ENCODE results near the gene FGF23.
A peak's percentile ranks its signal among the peaks of the same experiment; 100 is the strongest.
"Not testable (repeated sequence)": the region's sequence is repeated elsewhere in the genome, so short reads cannot be mapped to it uniquely, and the experiment has no call there.

The FGF23 gene

DNA sequence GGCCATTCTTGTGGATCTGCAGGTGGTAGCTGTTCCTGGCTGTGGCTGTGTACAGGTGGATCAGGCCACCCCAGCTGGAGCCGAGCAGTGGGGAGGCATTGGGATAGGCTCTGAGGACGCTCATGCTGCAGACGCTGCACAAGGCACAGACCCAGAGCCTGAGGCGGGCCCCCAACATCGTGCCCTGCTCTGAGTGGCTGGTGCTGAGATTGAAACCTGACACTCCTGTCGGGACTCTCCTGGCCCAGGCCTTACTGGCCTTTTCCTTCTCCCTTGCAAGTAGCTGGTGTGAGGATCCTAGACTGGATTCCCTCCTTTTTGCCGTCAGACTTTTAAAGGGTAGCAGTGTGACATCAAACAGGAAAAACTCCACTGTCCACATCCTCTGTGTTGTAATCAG, at the start of gene FGF23:
TSS of gene FGF23 (minus strand) at position 308 of the 400 bp plus-strand sequence. CDS start at position 178, 130 bp downstream.
- Mint-ChIP-seq H3K4me1 (ENCODE audit: low read depth) (peaks cover 6% of the 10 kb centered on the region), H3K36me3 (ENCODE audit: low read depth) (no peaks in the 10 kb centered on the region), H3K9me3 (no peaks in the 10 kb centered on the region), H3K27ac (no peak within 1 kb of the TSS), H3K27me3 (peaks cover 53% of the 10 kb centered on the region), H3K4me3 (no peak within 1 kb of the TSS)
- intact Hi-C loops (cut with micrococcal nuclease), result no loop called here

GRCh38 chr12:4424422-4424821, 44.9 kb upstream of the FGF23 start:
- intact Hi-C loops (cut with micrococcal nuclease), result loop anchor here (5.0 kb wide), 2 partner anchors 102 to 117 kb away; partner anchors contain the start of gene TIGAR
- Mint-ChIP-seq H3K9me3 (no peaks in the 10 kb centered on the region), H3K4me3 (no peak overlapping the region), H3K27ac (peak overlapping the region; percentile 28), H3K4me1 (ENCODE audit: low read depth) (peaks cover 39% of the 10 kb centered on the region), H3K36me3 (ENCODE audit: low read depth) (no peaks in the 10 kb centered on the region), H3K27me3 (peaks cover 5% of the 10 kb centered on the region)

DNA sequence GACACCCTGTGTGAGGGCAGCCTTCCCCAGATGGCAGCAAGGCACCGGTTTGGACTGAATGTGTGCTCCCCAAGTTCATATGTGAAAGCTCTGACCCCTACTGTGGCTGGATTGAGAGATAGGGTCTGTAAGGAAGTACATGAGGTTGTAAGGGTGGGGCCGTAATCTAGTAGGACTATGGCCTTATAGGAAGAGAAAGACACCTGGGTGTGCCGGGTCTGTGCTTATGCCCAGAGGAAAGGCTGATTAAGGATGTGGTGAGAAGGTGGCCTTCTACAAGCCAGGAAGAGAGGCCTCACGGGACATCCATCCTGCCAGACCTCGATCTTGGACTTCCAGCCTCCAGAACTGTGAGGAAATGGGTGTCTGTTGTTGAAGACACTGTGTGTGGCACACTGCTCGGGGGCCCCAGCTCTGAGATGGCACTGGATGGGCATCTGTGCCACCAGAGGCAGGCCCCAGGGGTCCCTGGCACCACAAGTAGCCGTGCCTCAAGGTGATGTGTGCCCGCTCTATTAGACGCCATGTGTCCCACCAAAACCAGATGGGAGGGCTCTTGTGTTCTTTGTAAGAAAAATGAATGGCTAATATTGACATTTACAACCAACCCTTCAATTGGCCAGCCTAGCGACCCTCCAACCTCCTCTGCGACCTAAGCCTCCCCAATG, 44.1 kb upstream of the FGF23 start:
- H3K4me3 Mint-ChIP-seq, result no peak overlapping the region
- no peaks in the 10 kb centered on the region for H3K36me3 Mint-ChIP-seq (ENCODE audit: low read depth)
- intact Hi-C loops (cut with micrococcal nuclease), result loop anchor here (5.0 kb wide), 2 partner anchors 101 to 116 kb away; partner anchors contain the start of gene TIGAR
- H3K4me1 Mint-ChIP-seq (ENCODE audit: low read depth), result peaks cover 37% of the 10 kb centered on the region
- no peaks in the 10 kb centered on the region for H3K9me3 Mint-ChIP-seq
- peak overlapping the region; percentile 28 for H3K27ac Mint-ChIP-seq
- peaks cover 5% of the 10 kb centered on the region for H3K27me3 Mint-ChIP-seq

GRCh38 chr12:4422985-4423384, 43.5 kb upstream of the FGF23 start:
- H3K27ac Mint-ChIP-seq, result peak overlapping the region; percentile 28
- H3K9me3 Mint-ChIP-seq, result no peaks in the 10 kb centered on the region
- H3K27me3 Mint-ChIP-seq, result peaks cover 5% of the 10 kb centered on the region
- H3K4me3 Mint-ChIP-seq, result no peak overlapping the region
- H3K36me3 Mint-ChIP-seq (ENCODE audit: low read depth), result no peaks in the 10 kb centered on the region
- intact Hi-C loops (cut with micrococcal nuclease), result loop anchor here (5.0 kb wide), 2 partner anchors 101 to 116 kb away; partner anchors contain the start of gene TIGAR
- peaks cover 35% of the 10 kb centered on the region for H3K4me1 Mint-ChIP-seq (ENCODE audit: low read depth)

- Mint-ChIP-seq H3K9me3 (peaks cover under 1% of the 10 kb centered on the region), H3K27ac (no peak overlapping the region), H3K4me3 (no peak overlapping the region), H3K27me3 (peaks cover 14% of the 10 kb centered on the region), H3K4me1 (ENCODE audit: low read depth) (peaks cover 29% of the 10 kb centered on the region), H3K36me3 (ENCODE audit: low read depth) (no peaks in the 10 kb centered on the region)
- intact Hi-C loops (cut with micrococcal nuclease), result loop anchor here (1.0 to 5.0 kb wide), 3 partner anchors 99 to 114 kb away; partner anchors contain the start of gene TIGAR
Observed at GRCh38 chr12:4421590-4422031, 42.1 kb upstream of the FGF23 start.

GRCh38 chr12:4420138-4420670, 40.7 kb upstream of the FGF23 start:
- peaks cover 7% of the 10 kb centered on the region for H3K9me3 Mint-ChIP-seq
- H3K36me3 Mint-ChIP-seq (ENCODE audit: low read depth), result no peaks in the 10 kb centered on the region
- H3K4me1 Mint-ChIP-seq (ENCODE audit: low read depth), result peaks cover 41% of the 10 kb centered on the region
- H3K4me3 Mint-ChIP-seq, result no peak overlapping the region
- intact Hi-C loops (cut with micrococcal nuclease), result loop anchor here (5.0 kb wide), 2 partner anchors 98 to 113 kb away; partner anchors contain the start of gene TIGAR
- no peak overlapping the region for H3K27ac Mint-ChIP-seq
- peaks cover 27% of the 10 kb centered on the region for H3K27me3 Mint-ChIP-seq

- Mint-ChIP-seq H3K27me3 (peaks cover 38% of the 10 kb centered on the region), H3K36me3 (ENCODE audit: low read depth) (no peaks in the 10 kb centered on the region), H3K9me3 (peaks cover 7% of the 10 kb centered on the region), H3K27ac (no peak overlapping the region), H3K4me3 (no peak overlapping the region), H3K4me1 (ENCODE audit: low read depth) (peaks cover 44% of the 10 kb centered on the region)
- intact Hi-C loops (cut with micrococcal nuclease), result no loop called here
Observed at GRCh38 chr12:4418913-4419312, 39.4 kb upstream of the FGF23 start.

DNA sequence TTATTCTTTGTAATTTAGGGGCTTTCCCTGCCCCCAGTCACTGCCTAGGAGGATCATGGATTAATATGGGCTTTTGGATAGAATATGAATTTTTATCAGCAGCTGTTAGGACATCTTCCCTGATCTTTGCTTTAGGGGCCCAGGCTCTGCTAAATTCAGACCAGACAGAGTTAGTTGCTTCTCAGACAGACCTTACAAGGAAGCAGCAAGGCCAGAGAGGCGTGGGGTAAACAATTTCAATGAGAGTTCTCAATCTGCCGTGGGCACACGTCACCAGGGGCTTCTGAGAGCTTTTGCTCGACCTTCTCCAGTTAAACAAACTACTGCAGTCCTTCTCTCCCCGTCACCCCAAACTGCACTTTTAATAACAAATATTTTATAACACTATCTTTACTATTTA, 38.4 kb upstream of the FGF23 start:
- Mint-ChIP-seq H3K27ac (no peak overlapping the region), H3K4me1 (ENCODE audit: low read depth) (peaks cover 35% of the 10 kb centered on the region), H3K36me3 (ENCODE audit: low read depth) (no peaks in the 10 kb centered on the region), H3K27me3 (peaks cover 45% of the 10 kb centered on the region), H3K4me3 (no peak overlapping the region), H3K9me3 (peaks cover 7% of the 10 kb centered on the region)
- intact Hi-C loops (cut with micrococcal nuclease), result no loop called here

DNA sequence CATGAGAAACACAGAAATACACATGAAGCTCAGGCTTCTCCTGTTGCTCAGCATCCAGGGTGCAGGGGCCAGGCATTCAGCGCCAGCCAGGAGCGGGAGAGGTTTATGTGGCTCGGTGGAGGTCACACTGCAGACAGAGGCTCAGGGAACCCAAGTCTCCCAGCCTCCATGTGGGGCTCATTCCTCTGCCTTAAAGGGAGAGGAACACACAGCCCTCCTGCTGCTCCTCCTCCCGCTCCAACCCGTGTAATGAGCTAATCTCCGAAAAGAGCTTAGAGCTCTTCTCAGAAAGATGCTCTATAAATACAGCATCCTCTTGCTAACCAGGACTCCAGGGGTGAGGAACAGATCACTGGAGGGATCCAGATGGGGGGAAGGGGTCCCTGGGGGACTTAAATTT, 37.9 kb upstream of the FGF23 start:
- Mint-ChIP-seq H3K4me1 (ENCODE audit: low read depth) (peaks cover 31% of the 10 kb centered on the region), H3K36me3 (ENCODE audit: low read depth) (no peaks in the 10 kb centered on the region), H3K9me3 (peaks cover 7% of the 10 kb centered on the region), H3K27ac (no peak overlapping the region), H3K4me3 (no peak overlapping the region), H3K27me3 (peaks cover 45% of the 10 kb centered on the region)
- intact Hi-C loops (cut with micrococcal nuclease), result no loop called here

DNA sequence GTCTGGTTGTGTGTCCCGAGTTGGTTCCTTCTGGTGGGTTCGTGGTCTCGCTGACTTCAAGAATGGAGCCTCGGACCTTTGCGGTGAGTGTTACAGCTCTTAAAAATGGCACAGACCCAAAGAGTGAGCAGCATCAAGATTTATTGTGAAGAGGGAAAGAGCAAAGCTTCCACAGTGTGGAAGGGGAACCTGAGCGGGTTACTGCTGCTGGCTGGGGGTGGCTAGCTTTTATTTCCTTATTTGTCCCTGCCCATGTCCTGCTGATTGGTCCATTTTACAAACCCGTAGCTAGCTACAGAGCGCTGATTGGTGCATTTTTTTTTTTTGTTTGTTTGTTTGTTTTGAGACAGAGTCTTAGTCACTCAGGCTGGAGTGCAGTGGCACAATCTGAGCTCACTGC, 36.8 kb upstream of the FGF23 start:
- Mint-ChIP-seq H3K4me1 (ENCODE audit: low read depth) (peaks cover 25% of the 10 kb centered on the region), H3K4me3 (no peak overlapping the region), H3K9me3 (peaks cover 7% of the 10 kb centered on the region), H3K36me3 (ENCODE audit: low read depth) (no peaks in the 10 kb centered on the region), H3K27ac (no peak overlapping the region), H3K27me3 (peaks cover 50% of the 10 kb centered on the region)
- intact Hi-C loops (cut with micrococcal nuclease), result no loop called here

DNA sequence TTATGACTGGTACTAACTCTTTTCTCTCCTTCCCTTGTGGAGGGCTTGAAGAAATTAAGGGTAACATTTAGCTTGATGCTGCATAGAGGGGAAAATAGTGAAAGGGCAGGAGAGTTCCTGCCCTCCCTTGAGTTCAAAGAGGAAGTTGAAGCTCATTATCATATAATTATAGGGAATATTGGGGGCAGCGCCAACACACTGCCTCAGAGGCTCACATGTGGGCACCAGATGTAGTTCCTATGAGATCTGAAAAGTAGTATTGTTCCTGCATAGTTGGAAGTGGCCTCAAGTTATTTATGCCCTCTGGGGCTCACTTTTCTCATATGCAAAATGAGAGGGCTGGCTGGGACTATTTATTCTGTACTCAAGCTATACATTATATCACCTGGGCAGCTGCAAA, 33.0 kb upstream of the FGF23 start:
- peaks cover 7% of the 10 kb centered on the region for H3K9me3 Mint-ChIP-seq
- intact Hi-C loops (cut with micrococcal nuclease), result no loop called here
- H3K27ac Mint-ChIP-seq, result no peak overlapping the region
- H3K4me1 Mint-ChIP-seq (ENCODE audit: low read depth), result peaks cover 19% of the 10 kb centered on the region
- H3K4me3 Mint-ChIP-seq, result no peak overlapping the region
- no peaks in the 10 kb centered on the region for H3K36me3 Mint-ChIP-seq (ENCODE audit: low read depth)
- H3K27me3 Mint-ChIP-seq, result peaks cover 47% of the 10 kb centered on the region

GRCh38 chr12:4412056-4412455, 32.5 kb upstream of the FGF23 start:
- intact Hi-C loops (cut with micrococcal nuclease), result no loop called here
- Mint-ChIP-seq H3K27ac (no peak overlapping the region), H3K36me3 (ENCODE audit: low read depth) (no peaks in the 10 kb centered on the region), H3K9me3 (peaks cover 7% of the 10 kb centered on the region), H3K4me3 (no peak overlapping the region), H3K27me3 (peaks cover 45% of the 10 kb centered on the region), H3K4me1 (ENCODE audit: low read depth) (peaks cover 19% of the 10 kb centered on the region)

DNA sequence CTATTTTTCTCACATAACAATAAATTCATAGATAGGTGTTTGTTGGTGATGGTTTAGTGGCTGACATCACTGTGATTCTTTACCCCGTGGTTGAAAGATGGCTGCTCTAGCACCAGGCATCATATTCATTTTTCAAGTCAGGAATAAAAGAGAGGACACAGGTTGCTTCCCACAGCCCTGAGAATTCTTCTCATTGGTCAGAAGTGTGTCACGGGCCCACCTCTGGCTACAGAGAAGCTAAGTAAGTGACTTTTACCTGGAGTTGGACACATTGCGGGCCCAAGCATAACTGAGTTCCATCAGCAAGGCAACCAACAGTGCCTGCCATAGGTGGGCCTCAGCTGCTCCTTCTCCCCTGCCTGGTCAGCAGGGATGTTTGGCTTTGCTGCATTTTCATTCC, 27.6 kb upstream of the FGF23 start:
- no peak overlapping the region for H3K4me3 Mint-ChIP-seq
- intact Hi-C loops (cut with micrococcal nuclease), result no loop called here
- H3K27ac Mint-ChIP-seq, result no peak overlapping the region
- H3K27me3 Mint-ChIP-seq, result peaks cover 16% of the 10 kb centered on the region
- H3K4me1 Mint-ChIP-seq (ENCODE audit: low read depth), result no peaks in the 10 kb centered on the region
- H3K9me3 Mint-ChIP-seq, result no peaks in the 10 kb centered on the region
- H3K36me3 Mint-ChIP-seq (ENCODE audit: low read depth), result no peaks in the 10 kb centered on the region

GRCh38 chr12:4404877-4405637, 25.5 kb upstream of the FGF23 start:
- H3K27ac Mint-ChIP-seq; H3K4me1 Mint-ChIP-seq (ENCODE audit: low read depth); H3K4me3 Mint-ChIP-seq; H3K36me3 Mint-ChIP-seq (ENCODE audit: low read depth); H3K9me3 Mint-ChIP-seq; intact Hi-C loops (cut with micrococcal nuclease): not testable (repeated sequence)
- peaks cover 14% of the 10 kb centered on the region for H3K27me3 Mint-ChIP-seq
